ENCODE data around the gene NDUFS2.

GRCh38 chr1:161193561-161194235 is 8.5 kb upstream of the NDUFS2 start:
- TF ChIP-seq CTCF (IDR thresholded peaks at IDR 0.05 in 4 of 5, conservative IDR thresholded peaks at IDR 0.05 in 1 of 5) (peak in 4 of 5 experiments; percentile 23 to 44 (median 32)), POLR2A (IDR thresholded peaks at IDR 0.05) (no peak)

Measured in gastrocnemius medialis (tissue), 4 donors.